CD4-positive, alpha-beta T cell treated with Interleukin-4 for 1 hour (primary cell): ENCODE data around the gene SPTB.

Experiments
- DNase-seq, 2 donors: peaks; one replicate each; pipeline ENCODE4 v3.0.0-alpha.2; 2020 to 2022

Gene SPTB

DNA sequence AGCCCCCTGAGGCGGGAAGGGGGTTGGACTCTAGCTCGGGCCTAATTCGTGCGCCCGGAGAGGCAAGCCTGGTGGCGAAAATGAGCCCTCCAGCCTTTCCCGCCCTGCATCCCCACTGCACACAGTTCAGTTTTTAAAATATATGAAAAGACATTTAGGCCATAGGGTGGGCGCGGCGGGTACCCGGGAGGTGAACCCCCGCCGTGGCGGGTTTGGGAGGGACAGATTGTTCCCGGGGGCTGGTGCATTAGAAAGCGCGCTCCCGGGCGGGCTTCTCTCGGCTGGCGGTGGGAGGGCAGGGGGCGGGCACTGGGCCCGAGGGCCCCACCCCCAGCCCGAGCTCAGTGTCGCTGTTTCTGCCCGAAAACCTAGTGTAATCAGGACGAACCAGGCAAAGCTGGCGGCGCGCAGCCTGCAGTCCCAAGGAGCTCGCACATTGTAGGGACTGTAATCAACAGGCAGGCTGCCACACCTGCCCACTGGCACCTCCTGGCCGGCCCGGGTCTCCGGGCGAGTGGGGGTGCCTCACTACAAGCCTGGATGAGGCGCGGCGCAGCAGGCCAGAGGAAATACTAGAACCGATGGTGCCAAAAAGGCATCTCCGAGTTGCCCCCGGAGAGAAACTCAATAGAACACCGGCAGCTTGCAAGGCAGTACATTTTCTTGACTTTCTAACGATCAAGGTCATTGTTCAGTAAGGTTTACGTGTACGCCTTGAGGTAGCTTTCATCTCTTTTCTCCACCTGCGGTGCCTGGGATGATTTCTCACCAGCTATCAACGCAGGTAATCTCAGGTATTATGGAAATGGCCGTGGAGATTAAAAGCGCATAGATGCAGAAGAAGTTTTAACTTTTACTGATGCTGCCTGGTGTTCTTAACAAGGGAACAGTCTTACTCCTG is 764 bp upstream of the SPTB start:
- peak; percentile 27 to 53 for DNase-seq

DNA sequence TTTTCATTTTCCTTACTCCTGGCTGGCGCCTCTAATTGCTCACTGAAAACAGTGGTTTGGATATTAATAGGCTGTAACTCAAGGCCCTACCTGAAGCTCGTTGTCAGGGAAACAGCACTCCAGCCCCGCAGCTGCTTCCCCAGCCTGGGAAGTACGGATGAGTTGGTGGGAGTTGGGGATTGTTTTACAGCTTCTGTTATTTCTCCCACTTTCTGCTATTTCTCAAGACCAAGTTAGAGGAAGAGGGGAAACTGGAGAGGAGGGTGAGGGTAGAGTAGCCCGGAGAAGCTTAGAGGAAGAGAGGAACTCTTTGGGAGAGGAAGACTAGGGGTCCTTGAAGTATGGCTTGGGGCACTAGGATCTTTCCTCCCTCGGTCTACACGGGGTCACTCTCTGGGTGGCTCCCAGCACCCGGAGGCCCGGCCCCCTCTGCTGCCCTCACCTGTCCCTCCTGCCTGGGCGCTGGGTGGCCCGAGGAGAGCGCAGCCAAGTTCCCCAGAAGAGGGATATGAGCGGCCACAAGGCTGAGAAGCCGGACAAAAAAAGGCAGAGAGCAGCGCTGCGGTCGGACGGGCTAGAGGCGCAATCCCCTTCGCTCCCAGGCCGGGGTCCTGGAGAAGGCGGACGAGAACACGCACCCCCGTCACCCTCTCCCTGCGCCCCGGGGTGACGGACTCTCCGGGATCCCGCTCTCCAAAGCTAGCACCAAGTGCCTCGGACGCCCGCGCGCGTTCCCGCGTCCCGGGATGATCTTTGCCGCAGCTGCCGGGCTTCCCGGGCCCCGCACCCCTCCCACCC is 671 bp downstream of the SPTB start:
- DNase-seq: no peak

DNA sequence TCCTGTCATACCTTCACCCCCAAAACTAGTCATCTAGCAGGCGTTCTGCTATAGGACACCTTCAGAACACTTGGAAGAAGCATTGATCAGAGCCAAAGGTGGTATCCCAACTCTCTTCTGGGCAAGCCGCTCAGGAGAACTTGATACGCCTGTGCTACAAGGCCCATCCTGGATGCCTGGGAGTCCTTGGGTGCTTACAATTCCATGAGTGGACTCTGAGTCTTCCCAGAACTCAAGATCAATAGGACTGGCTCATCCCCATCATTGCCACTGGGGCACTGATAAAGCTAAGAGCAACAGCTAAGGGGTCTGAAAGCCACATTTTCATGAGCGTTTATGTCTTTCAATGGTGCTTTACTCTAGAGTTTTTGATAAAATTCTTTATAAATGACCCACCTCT is 1.9 kb downstream of the SPTB start:
- DNase-seq: no peak

DNA sequence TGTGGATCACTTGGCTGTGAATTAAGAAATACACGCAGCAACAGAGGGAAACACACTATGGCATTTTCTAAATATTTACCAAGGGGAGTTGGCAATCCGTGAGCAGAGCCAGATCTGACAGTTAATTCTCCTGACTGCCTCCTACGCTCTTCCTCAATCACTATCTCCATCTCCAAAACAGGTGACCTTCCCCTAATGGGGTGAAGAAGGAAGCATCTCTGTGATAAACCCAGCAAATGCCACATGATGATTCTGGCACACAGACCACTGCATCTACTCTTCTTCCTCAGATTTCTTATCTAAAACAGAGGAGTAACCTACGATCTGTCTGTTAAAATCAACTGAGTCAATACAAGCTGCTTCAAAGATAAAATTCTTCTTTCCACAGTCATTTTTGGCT is 4.4 kb downstream of the SPTB start:
- no peak for DNase-seq

DNA sequence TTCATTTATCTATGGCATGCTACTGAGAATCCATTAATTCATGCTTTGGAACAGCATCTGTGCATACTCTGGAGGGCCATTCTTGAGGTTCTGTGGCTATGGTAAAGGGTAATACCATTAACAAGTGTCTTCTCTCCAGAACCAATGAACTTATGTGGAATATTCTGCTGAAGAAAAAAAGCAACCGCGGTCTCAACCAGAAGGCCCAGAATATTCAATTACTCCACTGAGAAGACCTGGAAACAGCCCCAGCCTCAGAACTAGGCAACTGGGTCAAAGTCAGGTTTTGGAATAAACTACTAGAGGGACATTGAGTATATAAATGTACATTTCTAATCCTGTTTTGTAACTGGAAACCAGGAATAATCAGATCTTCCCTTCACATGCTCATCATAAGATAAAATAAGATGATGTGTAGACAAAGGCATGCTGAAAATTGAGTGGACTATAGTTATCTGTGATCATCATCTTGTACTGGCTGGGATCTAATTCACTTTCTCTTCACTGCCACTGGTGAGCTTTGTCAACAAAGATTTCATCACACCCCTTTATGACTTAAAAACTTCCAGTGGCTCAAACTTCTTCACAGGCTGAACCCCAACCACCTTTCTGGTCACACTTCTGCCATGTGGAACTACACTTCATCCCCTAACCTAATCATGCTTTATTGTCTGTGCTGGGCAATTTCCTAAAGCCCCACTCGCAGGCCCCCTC is 6.0 kb downstream of the SPTB start:
- no peak for DNase-seq

DNA sequence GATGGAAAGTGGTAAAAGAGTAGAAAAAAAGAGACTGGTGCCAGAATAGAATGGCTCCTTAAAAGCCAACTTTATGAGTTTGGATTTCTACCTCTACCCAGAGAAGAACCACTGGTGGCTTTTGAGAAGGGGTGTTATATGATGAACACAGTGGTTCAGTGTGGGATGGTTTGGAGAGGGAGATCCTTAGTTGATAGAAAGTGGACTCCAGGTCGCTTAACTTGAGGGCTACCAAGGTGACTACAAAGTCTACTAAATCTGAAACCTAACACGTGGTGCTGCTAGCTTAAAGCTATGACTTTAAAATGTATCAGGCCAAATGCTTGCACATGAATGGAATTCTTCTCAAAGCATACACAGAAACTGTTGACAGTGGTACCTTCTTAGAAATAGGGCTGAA is 8.4 kb downstream of the SPTB start:
- no peak for DNase-seq

DNA sequence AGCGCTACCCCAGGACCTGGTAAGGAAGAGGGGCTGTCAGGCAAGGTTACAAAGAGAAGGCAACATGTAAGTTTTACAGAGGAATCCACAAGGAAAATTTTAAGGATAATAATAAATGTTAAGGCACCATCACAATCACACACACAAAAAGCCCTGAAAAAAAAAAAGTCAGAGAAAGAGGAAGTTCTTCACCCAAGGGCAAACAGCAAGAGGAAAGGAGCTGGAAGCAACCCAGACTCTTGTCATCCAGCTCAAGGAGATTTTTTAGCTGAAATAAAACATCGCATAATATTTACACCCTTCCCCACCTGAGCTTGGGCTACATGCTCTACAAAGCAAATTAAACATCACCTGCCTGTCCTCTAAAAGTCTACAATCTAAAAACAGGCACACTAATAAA is 9.5 kb downstream of the SPTB start:
- DNase-seq: no peak

DNA sequence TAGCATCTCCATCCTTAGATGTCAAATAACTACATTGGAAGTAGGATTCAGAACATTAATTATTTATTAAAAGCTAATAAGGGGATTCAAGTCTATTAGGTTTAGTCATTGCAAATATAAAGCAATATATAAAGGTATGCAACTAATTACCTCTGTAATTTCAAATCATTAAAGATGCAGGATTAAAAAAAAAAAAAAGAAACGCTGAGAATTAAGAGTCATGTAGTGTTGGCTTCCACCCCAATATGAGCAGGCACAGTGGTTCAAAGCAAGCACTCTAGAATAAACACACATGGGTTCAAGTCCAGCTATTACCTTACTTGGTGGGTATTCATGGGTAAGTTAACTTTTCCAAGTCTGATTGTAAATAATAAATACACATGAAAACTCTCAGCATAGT is 10.9 kb downstream of the SPTB start:
- DNase-seq: no peak

DNA sequence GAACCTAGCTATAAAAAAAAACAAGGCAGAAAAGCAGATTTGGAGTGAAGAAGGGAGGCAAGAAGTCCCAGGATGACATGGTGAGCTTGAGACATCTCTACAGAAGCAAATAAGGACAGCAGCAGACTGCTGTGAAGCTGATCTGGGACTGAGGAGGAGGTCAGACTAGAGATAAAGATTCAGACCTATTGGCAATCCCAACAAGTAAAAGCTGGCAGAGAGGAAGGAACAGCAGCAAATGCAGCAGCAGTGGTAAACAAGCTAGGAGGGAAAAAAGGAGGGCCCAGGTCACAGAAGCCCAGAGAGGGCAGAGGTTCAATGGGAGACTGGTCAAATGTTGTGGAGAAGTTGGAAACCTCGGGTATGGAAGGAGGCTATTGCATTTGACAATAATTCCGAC is 11.3 kb downstream of the SPTB start:
- no peak for DNase-seq

DNA sequence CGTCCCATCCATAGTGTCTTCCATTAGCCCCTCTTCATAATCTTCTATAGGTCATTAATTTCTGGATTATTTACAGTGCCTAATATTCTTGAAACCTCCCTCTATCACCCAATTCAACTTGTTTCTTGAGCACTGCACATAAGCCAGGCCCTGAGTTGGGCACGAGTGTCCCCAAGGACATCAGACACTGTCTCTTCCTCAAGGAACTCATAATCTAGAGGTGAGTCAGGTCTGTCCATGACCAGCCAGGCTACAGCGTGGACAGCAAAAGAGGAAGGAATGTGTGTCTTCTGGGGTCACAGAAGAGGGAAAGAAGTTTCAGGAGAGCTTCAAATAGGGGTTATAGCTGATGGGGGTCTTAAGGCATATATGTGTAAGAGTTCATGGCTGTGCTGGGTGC is 12.5 kb downstream of the SPTB start:
- no peak for DNase-seq

DNA sequence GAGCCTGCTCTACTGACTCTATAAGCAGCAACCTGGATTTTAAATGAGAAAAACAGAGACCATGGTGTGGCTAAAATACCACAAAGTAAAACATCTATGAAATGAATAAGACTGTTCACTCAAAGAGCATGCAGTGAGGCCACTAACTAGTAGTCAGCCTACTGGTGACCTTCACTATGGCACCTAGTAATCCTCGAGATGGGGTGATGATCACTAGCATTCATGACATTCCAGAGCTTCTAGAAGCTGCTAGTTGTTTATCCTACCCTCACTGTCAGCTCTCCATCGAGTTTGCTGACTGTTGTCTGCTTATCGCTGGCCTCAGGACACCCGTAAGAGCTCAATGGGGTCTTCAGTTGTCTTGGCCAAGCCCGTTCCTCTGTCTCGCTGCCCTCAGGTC is 13.7 kb downstream of the SPTB start:
- DNase-seq: no peak

DNA sequence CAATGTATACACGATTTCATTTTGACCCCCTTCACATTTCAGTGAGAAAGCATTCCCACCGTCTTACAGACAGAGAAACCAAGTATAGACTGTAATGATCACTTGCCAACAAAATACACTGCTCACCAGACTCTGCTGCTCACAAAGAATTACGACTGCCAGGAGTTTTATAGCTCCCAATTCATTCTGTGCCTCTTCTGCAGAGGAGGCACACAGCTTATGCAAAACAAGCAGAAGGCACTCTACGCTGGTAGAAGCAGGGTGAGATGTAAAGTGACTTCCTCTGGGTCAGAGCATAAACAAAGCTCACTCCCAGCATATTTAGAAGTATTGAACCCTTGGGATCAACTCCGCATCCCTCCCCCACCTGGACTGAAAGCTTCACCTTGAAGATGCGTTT is 14.6 kb downstream of the SPTB start:
- DNase-seq: no peak

DNA sequence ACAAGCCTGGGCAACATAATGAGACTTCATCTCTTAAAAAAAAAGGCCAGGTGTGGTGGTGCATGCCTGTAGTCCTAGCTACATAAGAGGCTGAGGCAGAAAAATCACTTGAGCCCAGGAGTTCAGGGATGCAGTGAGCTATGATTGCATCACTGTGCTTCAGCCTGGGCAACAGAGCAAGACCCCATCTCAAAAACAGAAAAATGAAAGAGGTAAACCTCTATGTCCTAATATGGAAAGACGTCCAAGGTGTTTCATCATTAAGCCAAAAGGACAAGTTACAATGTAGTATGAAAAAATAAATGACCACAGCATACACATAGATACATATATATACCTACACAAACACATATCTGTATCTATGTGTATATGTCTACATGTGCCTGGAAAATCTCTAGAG is 15.4 kb downstream of the SPTB start:
- DNase-seq: no peak

DNA sequence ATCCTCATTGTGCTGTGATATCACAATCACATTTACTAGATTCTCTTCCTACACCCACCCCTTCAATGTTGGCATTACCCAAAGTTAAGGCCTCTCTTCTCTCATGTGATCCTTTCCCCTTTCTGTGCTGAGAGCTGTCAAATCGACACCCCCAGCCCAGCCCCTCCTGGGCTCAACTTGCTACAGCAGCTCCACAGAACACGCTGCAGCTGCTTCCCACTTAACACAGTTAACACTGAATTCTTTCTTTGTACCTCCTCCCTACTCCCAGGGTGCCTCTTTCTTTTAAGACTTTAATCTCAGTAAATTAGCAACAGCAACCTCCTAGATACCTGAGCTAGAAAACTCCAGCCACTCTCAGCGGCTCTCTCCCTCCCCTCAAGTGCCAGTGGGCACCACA is 17.8 kb downstream of the SPTB start:
- no peak for DNase-seq

DNA sequence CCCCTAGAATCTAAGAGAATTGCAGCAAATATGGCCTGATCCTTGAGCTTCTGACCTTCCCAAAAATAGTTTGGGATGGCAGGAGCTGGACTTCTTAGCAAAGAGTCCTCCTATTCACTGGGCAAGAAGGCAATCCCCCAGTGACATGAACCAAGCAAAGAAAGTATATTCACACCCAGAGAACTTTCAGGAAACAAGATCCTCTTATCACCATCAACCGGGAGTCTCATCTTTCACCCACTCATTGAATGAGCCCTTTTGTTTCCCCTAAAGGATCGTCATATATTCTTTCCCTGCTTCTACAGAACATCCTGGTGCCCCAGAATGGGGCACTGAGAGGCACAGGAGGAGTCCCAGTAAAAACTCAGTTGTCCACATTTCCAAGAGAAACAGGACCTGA is 19.7 kb downstream of the SPTB start:
- DNase-seq: no peak

DNA sequence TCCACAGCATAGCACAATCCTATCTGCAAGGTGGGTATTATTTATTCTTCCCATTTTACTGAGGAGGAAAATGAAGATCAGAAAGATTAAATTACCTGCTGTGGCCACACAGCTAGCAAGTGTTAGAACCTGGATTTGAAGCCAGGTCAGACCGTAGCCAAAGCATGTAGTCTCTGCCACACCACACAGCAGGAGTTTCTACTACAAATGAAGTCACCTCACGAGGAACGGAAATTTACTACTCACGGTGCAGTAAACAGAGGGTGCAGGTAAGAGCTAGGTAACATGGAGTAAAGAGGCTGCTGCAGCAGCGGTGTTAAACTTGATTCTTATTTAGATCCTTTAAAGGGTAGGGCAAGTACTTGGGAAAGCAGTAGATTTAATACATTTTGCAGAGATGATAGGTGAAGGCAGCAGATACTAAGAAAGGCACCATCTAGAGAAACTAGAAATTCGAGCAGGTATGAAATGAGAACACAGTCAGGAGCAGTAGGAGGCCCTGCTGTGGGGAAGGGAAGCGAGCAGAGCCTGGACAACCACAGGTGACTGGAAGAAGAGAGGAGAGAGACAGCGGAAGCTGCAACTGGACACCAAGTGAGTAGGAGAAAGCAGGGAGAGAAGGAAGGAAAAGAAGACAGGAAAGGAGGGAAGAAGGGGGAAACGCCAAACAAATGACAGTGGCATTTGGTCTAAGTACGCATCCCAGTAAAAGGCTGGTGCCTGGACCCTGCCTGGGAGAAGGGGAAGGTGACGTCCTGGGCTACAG is 21.5 kb downstream of the SPTB start:
- DNase-seq: no peak

DNA sequence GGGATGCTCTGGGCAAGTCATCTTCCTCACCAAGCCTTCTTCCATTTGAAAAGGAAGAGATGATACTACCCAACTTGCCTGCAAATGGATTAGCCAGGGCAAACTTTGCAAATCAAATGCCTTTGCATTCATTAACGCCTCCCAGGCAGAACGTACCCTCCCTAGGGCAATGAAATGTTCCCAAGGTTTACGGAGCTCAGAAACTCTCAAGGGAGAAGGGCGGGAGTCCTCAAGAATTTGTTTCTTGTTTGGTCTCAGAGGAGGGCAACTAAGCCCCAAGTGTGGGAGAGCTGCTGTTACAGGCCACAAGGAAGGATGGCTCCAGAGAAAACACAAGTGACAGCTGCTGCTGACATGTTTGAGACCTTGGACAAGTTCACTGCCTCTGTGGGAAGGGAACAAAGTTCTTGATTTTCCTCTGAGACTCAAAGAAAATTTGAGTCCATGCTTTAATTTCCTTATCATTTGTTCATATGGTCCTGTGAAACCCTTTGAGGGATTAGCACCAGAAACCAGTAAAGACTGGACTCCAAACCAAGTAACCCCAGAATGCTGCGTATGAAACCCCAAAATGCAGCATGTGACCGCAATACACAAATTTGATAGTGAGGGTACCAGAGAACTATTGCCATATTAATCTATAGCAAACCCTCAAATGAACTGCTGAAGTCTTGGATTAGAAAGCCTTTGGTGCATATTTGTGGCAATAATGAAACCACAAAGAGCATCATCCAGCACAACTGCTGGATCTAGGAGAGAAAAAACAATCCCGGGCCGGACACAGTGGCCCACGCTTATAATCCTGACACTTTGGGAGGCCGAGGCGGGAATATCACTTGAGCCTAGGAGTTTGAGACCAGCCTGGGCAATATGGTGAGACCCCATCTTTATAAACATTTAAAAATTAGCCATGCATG is 22.9 kb downstream of the SPTB start:
- no peak for DNase-seq

DNA sequence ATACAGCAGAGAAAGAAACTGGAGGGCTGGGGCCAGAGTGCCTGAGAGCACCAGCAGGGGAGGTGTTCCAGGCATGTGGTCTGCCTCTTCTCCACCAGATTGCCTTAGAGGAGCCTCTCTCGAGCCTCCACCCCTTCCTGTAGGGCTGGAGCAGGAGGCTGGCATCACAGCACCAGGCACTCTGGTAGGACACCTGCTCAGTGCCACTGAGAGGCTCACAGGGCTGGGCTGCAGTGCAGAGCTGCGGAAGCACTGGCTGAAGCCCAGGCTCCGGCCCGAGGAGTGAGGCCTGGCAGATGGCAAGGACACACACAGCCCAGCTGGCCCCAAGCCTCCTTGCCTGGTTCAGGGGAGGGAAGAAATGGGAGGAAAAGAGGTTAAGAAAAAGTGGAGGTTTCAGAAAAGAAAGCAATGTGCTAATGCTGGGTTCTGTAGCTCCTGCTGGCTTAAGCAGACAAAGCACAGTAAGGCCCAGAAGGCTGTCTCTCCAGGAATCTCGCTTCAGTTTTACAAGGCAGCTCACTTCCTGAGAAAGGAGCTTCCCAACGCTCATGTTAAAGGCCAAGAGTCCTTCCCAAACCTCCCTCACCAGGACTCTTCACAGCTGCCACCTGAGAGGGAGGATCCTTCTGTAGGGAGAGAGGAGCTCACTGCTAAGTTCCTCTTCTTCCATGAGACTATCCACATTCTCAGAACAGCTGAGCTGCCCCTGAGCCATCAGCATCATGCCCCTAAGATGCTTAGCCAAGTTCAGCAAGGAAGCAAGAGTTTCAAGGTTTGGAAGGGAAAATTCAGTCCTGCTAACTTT is 23.8 kb downstream of the SPTB start:
- no peak for DNase-seq

DNA sequence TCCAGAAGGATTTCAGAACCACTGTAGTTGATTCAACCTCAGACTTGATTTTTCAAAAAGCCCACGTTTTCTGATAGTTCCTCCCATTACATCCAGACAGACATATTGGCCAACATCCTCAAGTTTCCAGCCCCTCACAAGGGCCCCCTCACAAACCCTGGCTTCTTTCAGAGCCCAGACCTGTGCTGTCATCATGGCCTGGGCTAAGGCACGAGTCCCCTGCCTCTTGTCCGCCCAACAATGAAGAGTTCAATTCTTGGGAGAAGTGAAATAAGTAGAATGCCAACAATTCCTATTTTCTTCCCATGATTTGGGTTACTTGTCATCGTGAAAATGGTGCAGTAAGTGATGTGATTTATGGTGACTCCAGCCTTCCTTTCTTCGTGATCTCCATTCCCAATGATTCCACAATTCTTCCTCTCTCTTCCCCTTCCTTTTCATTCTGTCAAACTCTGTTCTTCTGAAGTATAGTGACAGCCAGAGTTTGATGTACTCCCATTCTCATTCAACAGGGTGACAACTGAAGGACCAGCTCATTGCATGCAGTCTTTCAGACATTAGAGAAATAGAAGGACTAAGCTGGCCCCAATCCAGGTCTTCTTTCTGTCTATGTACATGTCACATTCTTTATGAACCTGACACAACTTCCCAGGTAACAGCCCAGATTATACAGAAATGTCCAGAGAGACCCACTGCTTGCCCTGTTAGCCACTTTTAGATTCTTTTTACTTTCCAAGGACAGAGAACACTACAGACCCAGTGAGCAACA is 29.2 kb downstream of the SPTB start:
- DNase-seq: no peak

DNA sequence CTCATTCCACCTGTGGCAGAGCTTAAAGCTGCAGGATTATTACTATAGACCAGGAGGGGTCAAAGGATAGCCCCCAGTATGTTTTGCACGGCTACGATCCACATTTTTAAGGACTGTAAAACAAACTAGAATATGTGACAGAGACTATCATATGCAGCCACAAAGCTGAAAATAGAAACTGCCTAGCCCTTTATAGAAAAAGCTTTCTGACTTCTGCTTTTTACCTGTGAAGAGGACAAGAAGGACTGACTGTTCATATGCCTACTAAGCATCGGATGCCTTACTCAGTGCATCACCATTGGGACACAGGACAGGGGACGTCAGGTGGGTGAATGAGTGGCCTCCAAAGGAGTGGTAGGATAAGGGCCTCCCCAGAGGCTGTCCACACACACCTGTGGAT is 29.8 kb downstream of the SPTB start:
- no peak for DNase-seq
